Prostate gland (tissue), 2 donors: ENCODE measurements around the gene QRICH1.

Source experiments
- POLR2AphosphoS5 ChIP-seq: sonication (generic); formaldehyde crosslinking; IDR thresholded peaks from one replicate; pipeline ENCODE4 v1.6.1; 2017; ENCODE audit warnings: antibody characterized with exemption
- TF ChIP-seq, protein P1 (sequence below), 4 experiments: fragments of 200-600 bp in 2 of 4; fragments of 450-650 bp in 2 of 4; sonication (generic) in 2 of 4; IDR thresholded peaks; 1 replicate in 3 of 4; 2 replicates in 1 of 4; pipeline ENCODE4 v1.5.1; 2016 to 2019; ENCODE audit warnings: antibody characterized with exemption in 4 of 4, mild to moderate bottlenecking in 2 of 4, moderate library complexity in 2 of 4

DNA sequence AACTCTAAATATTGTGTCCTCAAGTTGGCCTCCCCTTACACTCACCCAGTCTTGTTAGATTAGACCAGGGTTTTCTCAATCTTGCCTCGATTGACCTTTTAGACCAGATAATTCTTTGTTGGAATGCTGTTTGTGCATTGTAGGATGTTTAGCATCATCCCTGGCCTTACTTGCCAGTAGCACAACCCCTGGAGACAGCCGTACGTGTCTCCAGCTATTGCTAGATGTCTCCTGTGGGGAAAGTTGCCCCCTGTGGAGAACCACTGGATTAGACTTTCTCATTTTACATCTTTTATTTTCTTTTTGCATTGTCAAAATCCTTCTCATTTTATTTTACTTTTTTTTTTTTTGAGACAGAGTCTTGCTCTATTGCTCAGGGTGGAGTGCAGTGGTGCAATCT, 84.5 kb downstream of the QRICH1 start:
- TF ChIP-seq, protein P1, sequence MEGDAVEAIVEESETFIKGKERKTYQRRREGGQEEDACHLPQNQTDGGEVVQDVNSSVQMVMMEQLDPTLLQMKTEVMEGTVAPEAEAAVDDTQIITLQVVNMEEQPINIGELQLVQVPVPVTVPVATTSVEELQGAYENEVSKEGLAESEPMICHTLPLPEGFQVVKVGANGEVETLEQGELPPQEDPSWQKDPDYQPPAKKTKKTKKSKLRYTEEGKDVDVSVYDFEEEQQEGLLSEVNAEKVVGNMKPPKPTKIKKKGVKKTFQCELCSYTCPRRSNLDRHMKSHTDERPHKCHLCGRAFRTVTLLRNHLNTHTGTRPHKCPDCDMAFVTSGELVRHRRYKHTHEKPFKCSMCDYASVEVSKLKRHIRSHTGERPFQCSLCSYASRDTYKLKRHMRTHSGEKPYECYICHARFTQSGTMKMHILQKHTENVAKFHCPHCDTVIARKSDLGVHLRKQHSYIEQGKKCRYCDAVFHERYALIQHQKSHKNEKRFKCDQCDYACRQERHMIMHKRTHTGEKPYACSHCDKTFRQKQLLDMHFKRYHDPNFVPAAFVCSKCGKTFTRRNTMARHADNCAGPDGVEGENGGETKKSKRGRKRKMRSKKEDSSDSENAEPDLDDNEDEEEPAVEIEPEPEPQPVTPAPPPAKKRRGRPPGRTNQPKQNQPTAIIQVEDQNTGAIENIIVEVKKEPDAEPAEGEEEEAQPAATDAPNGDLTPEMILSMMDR (IDR thresholded peaks at IDR 0.05), result no peak
- no peak for TF ChIP-seq POLR2AphosphoS5
